K562 (cell line): ENCODE data around the gene TMEM107. TPM values are rescaled to one million over a fixed set of nuclear protein-coding genes. Genes with fewer than 3 reads are reported as not detected.

Experiments
- BCLAF1 ChIP-seq, 2 experiments: fragments of 450-650 bp in 1 of 2; IDR thresholded peaks; 2 replicates each; pipeline ENCODE4 v1.6.1; 2011 to 2017; ENCODE audit warnings: low read depth in 2 of 2, antibody characterized with exemption in 1 of 2, borderline replicate concordance in 1 of 2, low read length in 1 of 2, mild to moderate bottlenecking in 1 of 2, mixed read lengths in 1 of 2; ENCODE audit not compliant: control insufficient read depth in 1 of 2
- BCOR ChIP-seq: fragments of 450-650 bp; IDR thresholded peaks from 2 replicates; pipeline ENCODE4 v1.6.1; 2016
- CGGBP1 ChIP-seq: fragments of 250-450 bp; sonication (Bioruptor Pico); IDR thresholded peaks from 2 replicates; pipeline ENCODE4 v1.9.0; 2021; ENCODE audit warnings: mild to moderate bottlenecking
- EGR1 ChIP-seq: fragments of 450-650 bp; conservative IDR thresholded peaks from 2 replicates; pipeline ENCODE4 v1.6.1; 2017; ENCODE audit warnings: mild to moderate bottlenecking
- GABPA ChIP-seq: fragments of 200-800 bp; sonication (Bioruptor generic); conservative IDR thresholded peaks from 2 replicates; pipeline ENCODE4 v1.6.1; 2016; ENCODE audit warnings: low read depth, missing genetic modification characterization, missing compliant biosample characterization
- IFI16 ChIP-seq: fragments of 250-450 bp; sonication (Bioruptor Pico); IDR thresholded peaks from 2 replicates; pipeline ENCODE4 v2.1.2; 2022; ENCODE audit warnings: mild to moderate bottlenecking, inconsistent platforms
- MAZ ChIP-seq, 2 experiments: fragments of 450-650 bp in 1 of 2; sonication (generic) in 1 of 2; formaldehyde crosslinking; IDR thresholded peaks in 1 of 2; conservative IDR thresholded peaks in 1 of 2; 2 replicates each; pipeline versions ENCODE4 v1.4.0 to v1.5.0; 2020; ENCODE audit warnings: mild to moderate bottlenecking in 1 of 2, missing genetic modification reagents in 1 of 2
- NBN ChIP-seq: fragments of 450-650 bp; IDR thresholded peaks from 2 replicates; pipeline ENCODE4 v1.6.1; 2016; ENCODE audit warnings: low read depth, mild to moderate bottlenecking
- NFRKB ChIP-seq: fragments of 450-650 bp; IDR thresholded peaks from 2 replicates; pipeline ENCODE4 v1.6.1; 2016; ENCODE audit warnings: low read depth
- NR2C2 ChIP-seq, 2 experiments: fragments of 200-800 bp in 1 of 2; sonication (Bioruptor generic) in 1 of 2; sonication (generic) in 1 of 2; formaldehyde crosslinking in 1 of 2; IDR thresholded peaks; 2 replicates each; pipeline versions ENCODE4 v1.6.1 to v1.8.0; 2016 to 2022; ENCODE audit warnings: mild to moderate bottlenecking in 1 of 2, missing compliant biosample characterization in 1 of 2, missing genetic modification characterization in 1 of 2, missing genetic modification reagents in 1 of 2
- NUFIP1 ChIP-seq: fragments of 450-650 bp; IDR thresholded peaks from 2 replicates; pipeline ENCODE4 v1.6.1; 2018; ENCODE audit not compliant: partially characterized antibody
- PCBP1 ChIP-seq: fragments of 200-400 bp; formaldehyde crosslinking; IDR thresholded peaks from 2 replicates; pipeline ENCODE4 v1.6.1; 2018; ENCODE audit warnings: mild to moderate bottlenecking, low read depth, low read length; ENCODE audit not compliant: poor library complexity, severe bottlenecking
- PHTF2 ChIP-seq: fragments of 250-450 bp; sonication (Bioruptor Pico); IDR thresholded peaks from 2 replicates; pipeline ENCODE4 v1.5.0; 2021; ENCODE audit warnings: mild to moderate bottlenecking
- POLR3A ChIP-seq: IDR thresholded peaks from 2 replicates; pipeline ENCODE4 v1.6.1; 2011; ENCODE audit warnings: borderline replicate concordance, mild to moderate bottlenecking, moderate library complexity; ENCODE audit not compliant: insufficient read length, insufficient read depth; ENCODE audit errors: extremely low read depth
- PURB ChIP-seq: sonication (generic); formaldehyde crosslinking; IDR thresholded peaks from 2 replicates; pipeline ENCODE4 v1.9.0; 2021; ENCODE audit warnings: low read depth, mild to moderate bottlenecking, missing genetic modification reagents
- RFX1 ChIP-seq: fragments of 450-650 bp; IDR thresholded peaks from 2 replicates; pipeline ENCODE4 v1.6.1; 2016; ENCODE audit warnings: mild to moderate bottlenecking, moderate library complexity
- RHOXF2B ChIP-seq: fragments of 250-450 bp; sonication (Bioruptor Pico); conservative IDR thresholded peaks from 2 replicates; pipeline ENCODE4 v1.5.1; 2021
- TAF7 ChIP-seq: fragments of 450-650 bp; IDR thresholded peaks from 2 replicates; pipeline ENCODE4 v1.6.1; 2016; ENCODE audit warnings: missing genetic modification characterization, missing compliant biosample characterization
- TBL1XR1 ChIP-seq, 2 experiments: IDR thresholded peaks; 2 replicates each; pipeline ENCODE4 v1.6.1; 2012; ENCODE audit warnings: improper control_type of control experiment in 2 of 2, low read length in 2 of 2, mild to moderate bottlenecking in 1 of 2
- ZNF280A ChIP-seq: fragments of 450-650 bp; IDR thresholded peaks from 2 replicates; pipeline ENCODE4 v1.6.1; 2018; ENCODE audit warnings: mild to moderate bottlenecking, low read depth; ENCODE audit not compliant: partially characterized antibody
- ZNF436 ChIP-seq: fragments of 250-450, 450-650 bp; sonication (Bioruptor Pico); formaldehyde crosslinking; IDR thresholded peaks from 2 replicates; pipeline ENCODE4 v1.7.0; 2020; ENCODE audit warnings: mild to moderate bottlenecking
- ZNF444 ChIP-seq: fragments of 250-450 bp; sonication (Bioruptor Pico); IDR thresholded peaks from 2 replicates; pipeline ENCODE4 v1.4.0; 2020; ENCODE audit warnings: mild to moderate bottlenecking, moderate library complexity
- ZNF584 ChIP-seq: fragments of 200-800 bp; sonication (Bioruptor generic); IDR thresholded peaks from 2 replicates; pipeline ENCODE4 v1.6.1; 2016; ENCODE audit warnings: low read depth, mild to moderate bottlenecking, missing genetic modification characterization, missing compliant biosample characterization
- polyA plus RNA-seq, 8 experiments: library from polyadenylated mRNA; depleted of rRNA in 4 of 8; stranded (reverse) in 5 of 8; unstranded in 3 of 8; fragments of >200 nt; fragmentation: Nextera tagmentation in 2 of 8; fragmentation: Illumina TruSeq in 1 of 8; extraction: Ambion mirVana in 2 of 8; extraction: Trizol in 1 of 8; gene quantifications; 2 replicates each; pipeline versions ENCODE4 v1.2.1 to v1.2.3, GENCODE V29; 2011 to 2014; ENCODE audit warnings: inconsistent platforms in 1 of 8, missing spikeins in 1 of 8
- total RNA-seq, 7 experiments: library from RNA; depleted of rRNA in 6 of 7; stranded (reverse); fragments of >200 nt in 6 of 7; fragmentation: Illumina TruSeq in 2 of 7; extraction: Trizol in 2 of 7; gene quantifications; 2 replicates each; pipeline versions ENCODE4 v1.2.1 to v1.2.3, GENCODE V29; 2011 to 2021; ENCODE audit warnings: low replicate concordance in 1 of 7

Gene TMEM107
- total and polyA plus RNA-seq, 9 of the 15 experiments (the other 6 are each of a cell fraction or from before 2014, with no cell fraction given): 7.1 to 26.2 (median 16.9) TPM

GRCh38 chr17:8125154-8125946 lies 50.8 kb downstream of the TMEM107 start (continued):
- TF ChIP-seq BCLAF1 (IDR thresholded peaks at IDR 0.05; ENCODE audit: borderline replicate concordance in 1 of 2, control insufficient read depth in 1 of 2, low read depth in 2 of 2, low read length in 1 of 2): no peak
- no peak for TF ChIP-seq ZNF584 (CRISPR knock-in tag)
- TF ChIP-seq IFI16 (CRISPR knock-in tag): no peak
- no peak for TF ChIP-seq ZNF436 (CRISPR knock-in tag)
- TF ChIP-seq RFX1: no peak
- TF ChIP-seq NR2C2 (CRISPR knock-in tag; IDR thresholded peaks at IDR 0.05): no peak
- TF ChIP-seq NR2C2 (tag; IDR thresholded peaks at IDR 0.05): no peak
- TF ChIP-seq ZNF280A: no peak
- TF ChIP-seq RHOXF2B (CRISPR knock-in tag): no peak
- no peak for TF ChIP-seq PURB (CRISPR knock-in tag)
- no peak for TF ChIP-seq PCBP1
- TF ChIP-seq BCOR: 0 out of 2 replicates have a peak, but pooled peaks have one; percentile 2
- peak; percentile 38 for TF ChIP-seq EGR1
- peak; percentile 87 for TF ChIP-seq POLR3A
- TF ChIP-seq TBL1XR1 (IDR thresholded peaks at IDR 0.05; ENCODE audit: low read length in 2 of 2): peak in 1 of 2 experiments; percentile 82; a peak in 2 of 4 replicates
- TF ChIP-seq NFRKB: no peak
- no peak for TF ChIP-seq NUFIP1
- TF ChIP-seq NBN: no peak
- TF ChIP-seq PHTF2 (CRISPR knock-in tag): no peak
- 0 out of 2 replicates have a peak, but pooled peaks have one; percentile 39 for TF ChIP-seq GABPA
- TF ChIP-seq ZNF444: no peak
- peak; percentile 40 to 46; a peak in 2 of 4 replicates for TF ChIP-seq MAZ (CRISPR knock-in tag; conservative IDR thresholded peaks at IDR 0.05 in 1 of 2, IDR thresholded peaks at IDR 0.05 in 1 of 2)
- no peak for TF ChIP-seq TAF7 (tag)
- peak; percentile 63; the same call in 1 of the 2 replicates for TF ChIP-seq CGGBP1 (CRISPR knock-in tag)
